Measurements from ENCODE around the gene PTPN23.

Gene PTPN23

DNA sequence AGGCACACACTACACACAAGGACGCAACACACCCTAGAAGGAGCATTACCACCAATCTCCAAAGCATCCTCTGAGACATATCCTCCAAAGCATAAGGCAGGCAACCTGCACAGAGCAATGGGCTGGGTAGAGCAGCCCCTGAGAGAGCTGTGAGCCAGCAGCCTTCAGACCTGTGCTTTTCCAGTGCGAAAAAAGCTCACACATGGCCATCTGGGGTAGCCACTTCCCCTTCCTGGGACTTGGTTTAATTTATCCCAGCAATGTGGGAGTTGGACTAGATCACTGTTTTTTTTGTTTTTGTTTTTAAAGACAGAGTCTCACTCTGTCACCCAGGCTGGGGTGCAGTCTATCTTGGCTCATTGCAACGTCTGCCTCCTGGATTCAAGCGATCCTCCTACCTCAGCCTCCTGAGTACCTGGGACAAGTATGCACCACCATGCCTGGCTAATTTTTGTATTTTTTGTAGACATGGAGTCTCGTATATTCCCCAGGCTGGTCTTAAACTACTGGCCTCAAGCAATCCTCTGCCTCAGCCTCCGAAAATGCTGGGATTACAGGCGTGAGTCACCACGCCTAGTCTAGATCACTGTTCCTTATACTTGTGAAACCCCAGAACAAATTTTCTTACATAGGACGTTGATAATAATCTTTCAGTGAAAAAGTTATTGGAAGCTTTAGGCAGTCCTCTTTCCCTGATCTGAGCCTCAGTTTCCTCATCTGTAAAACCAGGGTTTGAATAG, 18.9 kb downstream of the PTPN23 start:
- no peak overlapping the region for H3K4me3 ChIP-seq (ENCODE audit: insufficient read depth, low read length, poor library complexity, severe bottlenecking)
- H3K4me2 ChIP-seq (ENCODE audit: low read depth, low read length, poor library complexity, severe bottlenecking), result no peak overlapping the region
- no peaks in the 10 kb centered on the region for H3K9me3 ChIP-seq (ENCODE audit: insufficient read depth, low read length)
- no peaks in the 10 kb centered on the region for H3K27me3 ChIP-seq (ENCODE audit: low read length)
- H2AFZ ChIP-seq (ENCODE audit: low read depth, low read length, severe bottlenecking), result no peak overlapping the region
- no peaks in the 10 kb centered on the region for H4K20me1 ChIP-seq (ENCODE audit: low read depth, low read length)
- H3K27ac ChIP-seq (ENCODE audit: low read depth, low read length), result no peak overlapping the region
- no peaks in the 10 kb centered on the region for H3K36me3 ChIP-seq (ENCODE audit: low read length)
- no peak for TF ChIP-seq EZH2phosphoT487 (conservative IDR thresholded peaks at IDR 0.05; ENCODE audit: low read length)
- TF ChIP-seq, protein P1, sequence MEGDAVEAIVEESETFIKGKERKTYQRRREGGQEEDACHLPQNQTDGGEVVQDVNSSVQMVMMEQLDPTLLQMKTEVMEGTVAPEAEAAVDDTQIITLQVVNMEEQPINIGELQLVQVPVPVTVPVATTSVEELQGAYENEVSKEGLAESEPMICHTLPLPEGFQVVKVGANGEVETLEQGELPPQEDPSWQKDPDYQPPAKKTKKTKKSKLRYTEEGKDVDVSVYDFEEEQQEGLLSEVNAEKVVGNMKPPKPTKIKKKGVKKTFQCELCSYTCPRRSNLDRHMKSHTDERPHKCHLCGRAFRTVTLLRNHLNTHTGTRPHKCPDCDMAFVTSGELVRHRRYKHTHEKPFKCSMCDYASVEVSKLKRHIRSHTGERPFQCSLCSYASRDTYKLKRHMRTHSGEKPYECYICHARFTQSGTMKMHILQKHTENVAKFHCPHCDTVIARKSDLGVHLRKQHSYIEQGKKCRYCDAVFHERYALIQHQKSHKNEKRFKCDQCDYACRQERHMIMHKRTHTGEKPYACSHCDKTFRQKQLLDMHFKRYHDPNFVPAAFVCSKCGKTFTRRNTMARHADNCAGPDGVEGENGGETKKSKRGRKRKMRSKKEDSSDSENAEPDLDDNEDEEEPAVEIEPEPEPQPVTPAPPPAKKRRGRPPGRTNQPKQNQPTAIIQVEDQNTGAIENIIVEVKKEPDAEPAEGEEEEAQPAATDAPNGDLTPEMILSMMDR (IDR thresholded peaks at IDR 0.05; ENCODE audit: insufficient read depth, low read length, poor library complexity, severe bottlenecking), result no peak
- H3K79me2 ChIP-seq (ENCODE audit: insufficient read depth, low read length), result peaks cover 17% of the 10 kb centered on the region; the same call in 1 of the 2 replicates
- H3K9me2 ChIP-seq (replicated peaks; ENCODE audit: insufficient read depth, low read length), result no peaks in the 10 kb centered on the region
- no peak overlapping the region for H3K9ac ChIP-seq (ENCODE audit: low read length)
- H3F3A ChIP-seq (ENCODE audit: insufficient read depth), result no peaks in the 10 kb centered on the region

DNA sequence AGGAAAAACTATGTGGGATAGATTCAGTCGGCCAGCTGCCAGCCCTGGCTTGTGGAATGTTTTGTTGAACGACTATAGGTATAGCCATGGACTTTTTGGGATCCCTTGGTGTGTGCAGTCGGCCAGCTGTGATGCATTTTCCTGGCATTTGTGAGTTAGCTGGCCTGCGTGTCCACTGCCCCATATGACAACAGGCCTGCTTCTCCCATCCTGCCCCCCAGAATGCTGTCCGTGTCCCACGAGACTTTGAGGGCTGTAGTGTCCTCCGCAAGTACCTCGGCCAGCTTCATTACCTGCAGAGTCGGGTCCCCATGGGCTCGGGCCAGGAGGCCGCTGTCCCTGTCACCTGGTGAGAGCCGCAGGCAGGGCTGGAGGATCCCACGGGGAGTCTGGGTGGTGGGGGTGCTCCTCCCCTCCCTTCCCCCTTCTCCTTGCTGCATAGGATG, 23.6 kb downstream of the PTPN23 start:
- Histone ChIP-seq H3K36me3 (ENCODE audit: low read length) (no peaks in the 10 kb centered on the region), H3K79me2 (ENCODE audit: insufficient read depth, low read length) (no peaks in the 10 kb centered on the region)

DNA sequence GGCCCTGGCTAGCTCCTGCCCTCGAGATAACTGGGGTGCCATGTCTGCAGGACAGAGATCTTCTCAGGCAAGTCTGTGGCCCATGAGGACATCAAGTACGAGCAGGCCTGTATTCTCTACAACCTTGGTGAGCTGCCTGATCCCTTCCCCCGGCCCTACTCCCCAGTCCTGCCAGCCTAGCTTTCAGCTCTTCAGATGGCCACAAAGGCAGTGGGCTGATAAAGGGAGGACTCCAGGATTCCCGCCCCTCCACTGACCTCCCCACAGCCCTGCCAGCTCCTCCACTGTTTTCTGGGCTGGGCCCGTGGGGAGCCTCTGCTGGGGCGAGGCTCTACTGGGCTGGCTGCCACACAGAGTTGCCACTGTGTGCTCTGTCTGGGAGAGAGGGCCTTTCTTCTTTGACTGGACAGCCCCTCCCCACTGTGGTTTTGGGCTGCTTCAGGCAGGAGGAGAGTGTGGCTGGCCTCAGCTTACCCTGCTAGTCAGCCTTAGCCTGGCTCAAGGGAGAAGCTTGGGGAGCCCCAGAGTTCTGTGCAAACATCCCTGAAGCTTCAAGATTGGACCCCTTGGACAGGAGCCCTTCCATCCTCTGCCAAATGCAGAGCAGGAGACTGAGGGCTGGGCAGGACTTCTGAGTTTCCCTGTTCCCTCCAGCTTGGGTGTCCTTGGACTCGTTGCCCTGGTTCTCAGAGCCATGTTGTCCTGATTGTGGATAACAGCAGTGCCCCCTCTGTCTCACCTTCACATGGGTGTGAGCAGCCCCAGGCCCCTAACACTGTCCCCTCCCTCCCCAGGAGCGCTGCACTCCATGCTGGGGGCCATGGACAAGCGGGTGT, 24.4 kb downstream of the PTPN23 start:
- Histone ChIP-seq H3F3A (ENCODE audit: insufficient read depth) (no peaks in the 10 kb centered on the region), H4K20me1 (ENCODE audit: low read depth, low read length) (no peaks in the 10 kb centered on the region), H2AFZ (ENCODE audit: low read depth, low read length, severe bottlenecking) (no peak overlapping the region), H3K27ac (ENCODE audit: low read depth, low read length) (no peak overlapping the region), H3K36me3 (ENCODE audit: low read length) (no peaks in the 10 kb centered on the region), H3K79me2 (ENCODE audit: insufficient read depth, low read length) (no peaks in the 10 kb centered on the region), H3K9ac (ENCODE audit: low read length) (no peak overlapping the region), H3K9me3 (ENCODE audit: insufficient read depth, low read length) (no peaks in the 10 kb centered on the region), H3K4me2 (ENCODE audit: low read depth, low read length, poor library complexity, severe bottlenecking) (no peak overlapping the region), H3K4me3 (ENCODE audit: insufficient read depth, low read length, poor library complexity, severe bottlenecking) (no peak overlapping the region), H3K9me2 (replicated peaks; ENCODE audit: insufficient read depth, low read length) (no peaks in the 10 kb centered on the region), H3K27me3 (ENCODE audit: low read length) (no peaks in the 10 kb centered on the region)
- TF ChIP-seq, protein P1 (IDR thresholded peaks at IDR 0.05; ENCODE audit: insufficient read depth, low read length, poor library complexity, severe bottlenecking), result no peak
- no peak for TF ChIP-seq EZH2phosphoT487 (conservative IDR thresholded peaks at IDR 0.05; ENCODE audit: low read length)

More for the DNA sequence above, 23.6 kb downstream of the PTPN23 start:
- no peaks in the 10 kb centered on the region for H4K20me1 ChIP-seq (ENCODE audit: low read depth, low read length)
- H3K4me2 ChIP-seq (ENCODE audit: low read depth, low read length, poor library complexity, severe bottlenecking), result no peak overlapping the region
- H3K27ac ChIP-seq (ENCODE audit: low read depth, low read length), result no peak overlapping the region
- no peaks in the 10 kb centered on the region for H3K9me3 ChIP-seq (ENCODE audit: insufficient read depth, low read length)
- no peaks in the 10 kb centered on the region for H3K9me2 ChIP-seq (replicated peaks; ENCODE audit: insufficient read depth, low read length)
- H3F3A ChIP-seq (ENCODE audit: insufficient read depth), result no peaks in the 10 kb centered on the region
- TF ChIP-seq, protein P1 (IDR thresholded peaks at IDR 0.05; ENCODE audit: insufficient read depth, low read length, poor library complexity, severe bottlenecking), result no peak
- TF ChIP-seq EZH2phosphoT487 (conservative IDR thresholded peaks at IDR 0.05; ENCODE audit: low read length), result no peak
- no peak overlapping the region for H3K9ac ChIP-seq (ENCODE audit: low read length)
- H3K27me3 ChIP-seq (ENCODE audit: low read length), result no peaks in the 10 kb centered on the region
- H2AFZ ChIP-seq (ENCODE audit: low read depth, low read length, severe bottlenecking), result no peak overlapping the region
- no peak overlapping the region for H3K4me3 ChIP-seq (ENCODE audit: insufficient read depth, low read length, poor library complexity, severe bottlenecking)
